HepG2 (cell line): ENCODE results near the gene PKIG. TPM values are rescaled to one million over a fixed set of nuclear protein-coding genes. Genes with fewer than 3 reads are reported as not detected.

Experiments
- EP300 ChIP-seq, 3 experiments: sonication (generic) in 1 of 3; formaldehyde crosslinking in 1 of 3; IDR thresholded peaks; 2 replicates each; pipeline versions ENCODE4 v1.5.1 to v1.6.1; 2011 to 2020; ENCODE audit warnings: low read depth in 2 of 3, low read length in 2 of 3, borderline replicate concordance in 1 of 3, improper control_type of control experiment in 1 of 3, mild to moderate bottlenecking in 1 of 3, missing genetic modification reagents in 1 of 3, moderate library complexity in 1 of 3
- ESRRA ChIP-seq: sonication (generic); formaldehyde crosslinking; IDR thresholded peaks from 2 replicates; pipeline ENCODE4 v1.5.1; 2020; ENCODE audit warnings: mild to moderate bottlenecking, low read depth, missing genetic modification reagents
- MBNL3 ChIP-seq: fragments of 250-450 bp; sonication (Bioruptor Pico); conservative IDR thresholded peaks from 2 replicates; pipeline ENCODE4 v1.8.0; 2022; ENCODE audit warnings: mild to moderate bottlenecking, inconsistent platforms
- NR2C2 ChIP-seq: sonication (generic); formaldehyde crosslinking; IDR thresholded peaks from 2 replicates; pipeline ENCODE4 v1.4.0; 2020; ENCODE audit warnings: missing genetic modification reagents, mild to moderate bottlenecking, moderate library complexity, borderline replicate concordance
- RAD51 ChIP-seq: fragments of 450-650 bp; IDR thresholded peaks from 2 replicates; pipeline ENCODE4 v1.6.1; 2016; ENCODE audit warnings: borderline replicate concordance
- polyA plus RNA-seq, 8 experiments: library from polyadenylated mRNA; depleted of rRNA in 3 of 8; stranded (reverse) in 7 of 8; unstranded in 1 of 8; fragments of >200 nt; fragmentation: Illumina TruSeq in 4 of 8; extraction: Trizol in 4 of 8; gene quantifications; 2 replicates each; pipeline versions ENCODE4 v1.2.1 to v1.2.3, GENCODE V29; 2011 to 2016; ENCODE audit warnings: low read depth in 4 of 8, missing spikeins in 1 of 8, mixed read lengths in 1 of 8; ENCODE audit not compliant: insufficient read depth in 1 of 8
- total RNA-seq, 5 experiments: library from RNA; depleted of rRNA; stranded (reverse); fragments of >200 nt; fragmentation: Illumina TruSeq; extraction: Trizol; gene quantifications; 2 replicates each; pipeline ENCODE4 v1.2.3, GENCODE V29; 2016; ENCODE audit warnings: low read depth in 1 of 5
- TF ChIP-seq, protein P1 (sequence below): sonication (generic); formaldehyde crosslinking; IDR thresholded peaks from 2 replicates; pipeline ENCODE4 v1.4.0; 2020; ENCODE audit warnings: missing genetic modification reagents
- TF ChIP-seq, protein P2 (sequence below): sonication (generic); formaldehyde crosslinking; IDR thresholded peaks from 2 replicates; pipeline ENCODE4 v1.5.0; 2020; ENCODE audit warnings: missing genetic modification reagents, mild to moderate bottlenecking, borderline replicate concordance
- TF ChIP-seq, protein P3 (sequence below): sonication (generic); formaldehyde crosslinking; IDR thresholded peaks from 2 replicates; pipeline ENCODE4 v1.9.0; 2021; ENCODE audit warnings: mild to moderate bottlenecking, missing genetic modification reagents
- TF ChIP-seq, protein P4 (sequence below): sonication (generic); formaldehyde crosslinking; IDR thresholded peaks from 2 replicates; pipeline ENCODE4 v1.5.1; 2020; ENCODE audit warnings: mild to moderate bottlenecking, missing genetic modification reagents, moderate library complexity
- TF ChIP-seq, protein P5 (sequence below): IDR thresholded peaks from 2 replicates; pipeline ENCODE4 v1.4.0; 2020; ENCODE audit warnings: mild to moderate bottlenecking, missing genetic modification reagents

PKIG gene
- total and polyA plus RNA-seq, 2 of the 13 experiments (the other 11 are each of a cell fraction or from before 2014, with no cell fraction given) = 30.8 to 44.5 TPM

DNA sequence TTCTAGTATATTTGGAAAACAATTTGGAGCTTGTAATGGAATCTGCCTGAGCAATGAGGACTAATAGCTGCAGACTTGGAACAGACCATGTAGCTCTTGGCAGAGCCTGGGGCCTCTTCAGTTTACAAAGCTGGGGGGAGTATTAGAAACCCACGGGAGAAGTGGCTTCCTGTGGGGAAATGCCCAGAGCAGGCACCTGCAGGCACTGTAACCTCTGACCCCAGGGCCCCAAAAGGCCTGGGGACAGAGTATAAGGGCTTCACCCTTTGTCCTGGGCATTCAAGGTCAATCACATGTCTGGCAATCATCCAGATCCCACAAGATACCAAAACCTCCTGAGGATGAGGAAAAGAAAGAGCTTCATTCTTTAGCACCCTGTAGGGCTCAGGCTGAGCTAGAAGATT is 19.4 kb downstream of the PKIG start (continued):
- TF ChIP-seq, protein P1, sequence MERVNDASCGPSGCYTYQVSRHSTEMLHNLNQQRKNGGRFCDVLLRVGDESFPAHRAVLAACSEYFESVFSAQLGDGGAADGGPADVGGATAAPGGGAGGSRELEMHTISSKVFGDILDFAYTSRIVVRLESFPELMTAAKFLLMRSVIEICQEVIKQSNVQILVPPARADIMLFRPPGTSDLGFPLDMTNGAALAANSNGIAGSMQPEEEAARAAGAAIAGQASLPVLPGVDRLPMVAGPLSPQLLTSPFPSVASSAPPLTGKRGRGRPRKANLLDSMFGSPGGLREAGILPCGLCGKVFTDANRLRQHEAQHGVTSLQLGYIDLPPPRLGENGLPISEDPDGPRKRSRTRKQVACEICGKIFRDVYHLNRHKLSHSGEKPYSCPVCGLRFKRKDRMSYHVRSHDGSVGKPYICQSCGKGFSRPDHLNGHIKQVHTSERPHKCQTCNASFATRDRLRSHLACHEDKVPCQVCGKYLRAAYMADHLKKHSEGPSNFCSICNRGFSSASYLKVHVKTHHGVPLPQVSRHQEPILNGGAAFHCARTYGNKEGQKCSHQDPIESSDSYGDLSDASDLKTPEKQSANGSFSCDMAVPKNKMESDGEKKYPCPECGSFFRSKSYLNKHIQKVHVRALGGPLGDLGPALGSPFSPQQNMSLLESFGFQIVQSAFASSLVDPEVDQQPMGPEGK = no peak
- TF ChIP-seq RAD51 = no peak
- TF ChIP-seq, protein P2, sequence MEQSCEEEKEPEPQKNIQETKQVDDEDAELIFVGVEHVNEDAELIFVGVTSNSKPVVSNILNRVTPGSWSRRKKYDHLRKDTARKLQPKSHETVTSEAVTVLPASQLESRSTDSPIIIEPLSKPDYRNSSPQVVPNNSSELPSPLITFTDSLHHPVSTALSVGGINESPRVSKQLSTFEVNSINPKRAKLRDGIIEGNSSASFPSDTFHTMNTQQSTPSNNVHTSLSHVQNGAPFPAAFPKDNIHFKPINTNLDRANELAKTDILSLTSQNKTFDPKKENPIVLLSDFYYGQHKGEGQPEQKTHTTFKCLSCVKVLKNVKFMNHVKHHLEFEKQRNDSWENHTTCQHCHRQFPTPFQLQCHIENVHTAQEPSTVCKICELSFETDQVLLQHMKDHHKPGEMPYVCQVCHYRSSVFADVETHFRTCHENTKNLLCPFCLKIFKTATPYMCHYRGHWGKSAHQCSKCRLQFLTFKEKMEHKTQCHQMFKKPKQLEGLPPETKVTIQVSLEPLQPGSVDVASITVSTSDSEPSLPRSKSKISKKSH (CRISPR knock-in tag) = no peak
- TF ChIP-seq, protein P3, sequence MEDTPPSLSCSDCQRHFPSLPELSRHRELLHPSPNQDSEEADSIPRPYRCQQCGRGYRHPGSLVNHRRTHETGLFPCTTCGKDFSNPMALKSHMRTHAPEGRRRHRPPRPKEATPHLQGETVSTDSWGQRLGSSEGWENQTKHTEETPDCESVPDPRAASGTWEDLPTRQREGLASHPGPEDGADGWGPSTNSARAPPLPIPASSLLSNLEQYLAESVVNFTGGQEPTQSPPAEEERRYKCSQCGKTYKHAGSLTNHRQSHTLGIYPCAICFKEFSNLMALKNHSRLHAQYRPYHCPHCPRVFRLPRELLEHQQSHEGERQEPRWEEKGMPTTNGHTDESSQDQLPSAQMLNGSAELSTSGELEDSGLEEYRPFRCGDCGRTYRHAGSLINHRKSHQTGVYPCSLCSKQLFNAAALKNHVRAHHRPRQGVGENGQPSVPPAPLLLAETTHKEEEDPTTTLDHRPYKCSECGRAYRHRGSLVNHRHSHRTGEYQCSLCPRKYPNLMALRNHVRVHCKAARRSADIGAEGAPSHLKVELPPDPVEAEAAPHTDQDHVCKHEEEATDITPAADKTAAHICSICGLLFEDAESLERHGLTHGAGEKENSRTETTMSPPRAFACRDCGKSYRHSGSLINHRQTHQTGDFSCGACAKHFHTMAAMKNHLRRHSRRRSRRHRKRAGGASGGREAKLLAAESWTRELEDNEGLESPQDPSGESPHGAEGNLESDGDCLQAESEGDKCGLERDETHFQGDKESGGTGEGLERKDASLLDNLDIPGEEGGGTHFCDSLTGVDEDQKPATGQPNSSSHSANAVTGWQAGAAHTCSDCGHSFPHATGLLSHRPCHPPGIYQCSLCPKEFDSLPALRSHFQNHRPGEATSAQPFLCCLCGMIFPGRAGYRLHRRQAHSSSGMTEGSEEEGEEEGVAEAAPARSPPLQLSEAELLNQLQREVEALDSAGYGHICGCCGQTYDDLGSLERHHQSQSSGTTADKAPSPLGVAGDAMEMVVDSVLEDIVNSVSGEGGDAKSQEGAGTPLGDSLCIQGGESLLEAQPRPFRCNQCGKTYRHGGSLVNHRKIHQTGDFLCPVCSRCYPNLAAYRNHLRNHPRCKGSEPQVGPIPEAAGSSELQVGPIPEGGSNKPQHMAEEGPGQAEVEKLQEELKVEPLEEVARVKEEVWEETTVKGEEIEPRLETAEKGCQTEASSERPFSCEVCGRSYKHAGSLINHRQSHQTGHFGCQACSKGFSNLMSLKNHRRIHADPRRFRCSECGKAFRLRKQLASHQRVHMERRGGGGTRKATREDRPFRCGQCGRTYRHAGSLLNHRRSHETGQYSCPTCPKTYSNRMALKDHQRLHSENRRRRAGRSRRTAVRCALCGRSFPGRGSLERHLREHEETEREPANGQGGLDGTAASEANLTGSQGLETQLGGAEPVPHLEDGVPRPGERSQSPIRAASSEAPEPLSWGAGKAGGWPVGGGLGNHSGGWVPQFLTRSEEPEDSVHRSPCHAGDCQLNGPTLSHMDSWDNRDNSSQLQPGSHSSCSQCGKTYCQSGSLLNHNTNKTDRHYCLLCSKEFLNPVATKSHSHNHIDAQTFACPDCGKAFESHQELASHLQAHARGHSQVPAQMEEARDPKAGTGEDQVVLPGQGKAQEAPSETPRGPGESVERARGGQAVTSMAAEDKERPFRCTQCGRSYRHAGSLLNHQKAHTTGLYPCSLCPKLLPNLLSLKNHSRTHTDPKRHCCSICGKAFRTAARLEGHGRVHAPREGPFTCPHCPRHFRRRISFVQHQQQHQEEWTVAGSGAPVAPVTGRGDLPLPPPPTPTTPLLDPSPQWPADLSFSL (CRISPR knock-in tag) = no peak
- TF ChIP-seq EP300 (IDR thresholded peaks at IDR 0.05; ENCODE audit: low read depth in 2 of 2, low read length in 2 of 2) = peak in 1 of 2 experiments; percentile 18; a peak in 1 of 4 replicates
- no peak for TF ChIP-seq EP300 (CRISPR knock-in tag; IDR thresholded peaks at IDR 0.05; ENCODE audit: borderline replicate concordance)
- peak; percentile 83 for TF ChIP-seq NR2C2 (CRISPR knock-in tag)
- TF ChIP-seq, protein P4, sequence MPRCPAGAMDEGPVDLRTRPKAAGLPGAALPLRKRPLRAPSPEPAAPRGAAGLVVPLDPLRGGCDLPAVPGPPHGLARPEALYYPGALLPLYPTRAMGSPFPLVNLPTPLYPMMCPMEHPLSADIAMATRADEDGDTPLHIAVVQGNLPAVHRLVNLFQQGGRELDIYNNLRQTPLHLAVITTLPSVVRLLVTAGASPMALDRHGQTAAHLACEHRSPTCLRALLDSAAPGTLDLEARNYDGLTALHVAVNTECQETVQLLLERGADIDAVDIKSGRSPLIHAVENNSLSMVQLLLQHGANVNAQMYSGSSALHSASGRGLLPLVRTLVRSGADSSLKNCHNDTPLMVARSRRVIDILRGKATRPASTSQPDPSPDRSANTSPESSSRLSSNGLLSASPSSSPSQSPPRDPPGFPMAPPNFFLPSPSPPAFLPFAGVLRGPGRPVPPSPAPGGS (CRISPR knock-in tag) = 0 out of 2 replicates have a peak, but pooled peaks have one; percentile 15
- TF ChIP-seq MBNL3 (CRISPR knock-in tag) = no peak
- TF ChIP-seq, protein P5, sequence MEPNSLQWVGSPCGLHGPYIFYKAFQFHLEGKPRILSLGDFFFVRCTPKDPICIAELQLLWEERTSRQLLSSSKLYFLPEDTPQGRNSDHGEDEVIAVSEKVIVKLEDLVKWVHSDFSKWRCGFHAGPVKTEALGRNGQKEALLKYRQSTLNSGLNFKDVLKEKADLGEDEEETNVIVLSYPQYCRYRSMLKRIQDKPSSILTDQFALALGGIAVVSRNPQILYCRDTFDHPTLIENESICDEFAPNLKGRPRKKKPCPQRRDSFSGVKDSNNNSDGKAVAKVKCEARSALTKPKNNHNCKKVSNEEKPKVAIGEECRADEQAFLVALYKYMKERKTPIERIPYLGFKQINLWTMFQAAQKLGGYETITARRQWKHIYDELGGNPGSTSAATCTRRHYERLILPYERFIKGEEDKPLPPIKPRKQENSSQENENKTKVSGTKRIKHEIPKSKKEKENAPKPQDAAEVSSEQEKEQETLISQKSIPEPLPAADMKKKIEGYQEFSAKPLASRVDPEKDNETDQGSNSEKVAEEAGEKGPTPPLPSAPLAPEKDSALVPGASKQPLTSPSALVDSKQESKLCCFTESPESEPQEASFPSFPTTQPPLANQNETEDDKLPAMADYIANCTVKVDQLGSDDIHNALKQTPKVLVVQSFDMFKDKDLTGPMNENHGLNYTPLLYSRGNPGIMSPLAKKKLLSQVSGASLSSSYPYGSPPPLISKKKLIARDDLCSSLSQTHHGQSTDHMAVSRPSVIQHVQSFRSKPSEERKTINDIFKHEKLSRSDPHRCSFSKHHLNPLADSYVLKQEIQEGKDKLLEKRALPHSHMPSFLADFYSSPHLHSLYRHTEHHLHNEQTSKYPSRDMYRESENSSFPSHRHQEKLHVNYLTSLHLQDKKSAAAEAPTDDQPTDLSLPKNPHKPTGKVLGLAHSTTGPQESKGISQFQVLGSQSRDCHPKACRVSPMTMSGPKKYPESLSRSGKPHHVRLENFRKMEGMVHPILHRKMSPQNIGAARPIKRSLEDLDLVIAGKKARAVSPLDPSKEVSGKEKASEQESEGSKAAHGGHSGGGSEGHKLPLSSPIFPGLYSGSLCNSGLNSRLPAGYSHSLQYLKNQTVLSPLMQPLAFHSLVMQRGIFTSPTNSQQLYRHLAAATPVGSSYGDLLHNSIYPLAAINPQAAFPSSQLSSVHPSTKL (CRISPR knock-in tag) = peak; percentile 26; the same call in 1 of the 2 replicates
- peak; percentile 66; the same call in 1 of the 2 replicates for TF ChIP-seq ESRRA (CRISPR knock-in tag)
